Endothelial cell of umbilical vein (primary cell): ENCODE measurements around the gene SSH2.

Experiments
- CTCF ChIP-seq, 2 donors: IDR thresholded peaks; 1 replicate in 1 of 2; 2 replicates in 1 of 2; pipeline ENCODE4 v1.5.1; 2011; ENCODE audit warnings: low read length in 2 of 2, mild to moderate bottlenecking in 2 of 2, moderate library complexity in 2 of 2, control low read depth in 1 of 2, inconsistent platforms in 1 of 2, low read depth in 1 of 2; ENCODE audit not compliant: insufficient read depth in 1 of 2; ENCODE audit errors: extremely low read depth in 1 of 2
- EZH2 ChIP-seq: IDR thresholded peaks from 2 replicates; pipeline ENCODE4 v1.6.1; 2012; ENCODE audit warnings: borderline replicate concordance, low read depth, mild to moderate bottlenecking, moderate library complexity, low read length, inconsistent platforms; ENCODE audit not compliant: severe bottlenecking
- JUN ChIP-seq: IDR thresholded peaks from 2 replicates; pipeline ENCODE4 v1.6.1; 2011; ENCODE audit warnings: borderline replicate concordance, low read depth; ENCODE audit not compliant: insufficient read length, insufficient read depth
- MAX ChIP-seq: IDR thresholded peaks from 2 replicates; pipeline ENCODE4 v1.6.1; 2011; ENCODE audit not compliant: insufficient read depth, insufficient read length
- MYC ChIP-seq: IDR thresholded peaks from one replicate; pipeline ENCODE4 v1.6.1; 2011; ENCODE audit warnings: mild to moderate bottlenecking, low read depth, low read length
- POLR2A ChIP-seq: IDR thresholded peaks from 2 replicates; pipeline ENCODE4 v1.6.1; 2012; ENCODE audit warnings: low read depth, mild to moderate bottlenecking, control low read depth, low read length
- POLR2AphosphoS5 ChIP-seq: IDR thresholded peaks from 2 replicates; pipeline ENCODE4 v1.6.1; 2012; ENCODE audit warnings: low read depth, mild to moderate bottlenecking, control low read depth, low read length, moderate library complexity; ENCODE audit not compliant: insufficient read depth

- no peak for TF ChIP-seq EZH2
- TF ChIP-seq CTCF (IDR thresholded peaks at IDR 0.05; ENCODE audit: extremely low read depth in 1 of 2, insufficient read depth in 1 of 2, low read depth in 1 of 2, low read length in 2 of 2) = no peak
- TF ChIP-seq POLR2A = no peak
- TF ChIP-seq MYC = no peak
- TF ChIP-seq POLR2AphosphoS5 = no peak
- TF ChIP-seq MAX = no peak
- no peak for TF ChIP-seq JUN
Observed at GRCh38 chr17:29608986-29609385, 321.0 kb downstream of the SSH2 start.
